Subcutaneous abdominal adipose tissue (tissue), 5 donors: ENCODE measurements around the gene GNAI1.
"Not testable (repeated sequence)": the region's sequence is repeated elsewhere in the genome, so short reads cannot be mapped to it uniquely, and the experiment has no call there.

ENCODE experiments used
- H3K27ac ChIP-seq: one replicate; pipeline ENCODE4 v1.7.0; 2013; ENCODE audit warnings: low read depth, mild to moderate bottlenecking, inconsistent platforms, low read length, moderate library complexity
- H3K27me3 ChIP-seq, 5 donors: one replicate each; pipeline ENCODE4 v1.7.0; 2013; ENCODE audit warnings: low read length in 5 of 5, inconsistent platforms in 1 of 5; ENCODE audit not compliant: control insufficient read depth in 5 of 5, insufficient read depth in 4 of 5
- H3K36me3 ChIP-seq, 5 donors: one replicate each; pipeline ENCODE4 v1.7.0; 2013; ENCODE audit warnings: low read length in 5 of 5; ENCODE audit not compliant: control insufficient read depth in 5 of 5, insufficient read depth in 5 of 5
- H3K4me1 ChIP-seq, 5 donors: one replicate each; pipeline ENCODE4 v1.7.0; 2013; ENCODE audit warnings: low read length in 5 of 5, mild to moderate bottlenecking in 3 of 5, moderate library complexity in 1 of 5; ENCODE audit not compliant: control insufficient read depth in 5 of 5, insufficient read depth in 5 of 5
- H3K4me3 ChIP-seq, 5 donors: one replicate each; pipeline ENCODE4 v1.7.0; 2013; ENCODE audit warnings: low read length in 5 of 5, low read depth in 1 of 5
- H3K9ac ChIP-seq, 5 donors: one replicate each; pipeline ENCODE4 v1.7.0; 2013; ENCODE audit warnings: low read length in 5 of 5, mild to moderate bottlenecking in 4 of 5, moderate library complexity in 3 of 5
- H3K9me3 ChIP-seq, 5 donors: one replicate each; pipeline ENCODE4 v1.7.0; 2013; ENCODE audit warnings: low read length in 5 of 5; ENCODE audit not compliant: control insufficient read depth in 5 of 5
- donor health status: healthy.
- donor health status: healthy.
- donor health status: healthy.
- donor health status: healthy.
- donor health status: healthy.

Gene GNAI1

DNA sequence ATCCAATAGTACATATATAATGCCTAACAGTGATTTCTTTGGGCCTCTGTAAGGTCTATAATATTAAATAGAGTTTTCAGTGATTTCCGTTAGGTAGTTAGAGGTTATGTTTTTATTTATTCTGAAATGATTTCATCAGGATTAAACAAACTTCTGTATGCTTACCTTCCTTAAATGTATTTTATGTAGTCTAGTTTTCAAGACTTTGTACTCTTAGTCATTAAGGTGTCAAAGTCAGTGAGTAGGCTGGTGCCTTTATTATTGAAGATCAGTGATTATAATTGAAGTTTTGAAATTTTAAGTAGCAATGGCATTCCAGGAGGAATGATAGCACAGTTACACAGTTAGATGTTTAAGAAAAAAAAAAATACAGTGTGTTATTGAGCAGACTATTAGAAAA, 20.7 kb downstream of the GNAI1 start:
- peaks cover 0 to 74% (median 59%) of the 10 kb centered on the region in 5 donors for H3K4me1 ChIP-seq
- peak overlapping the region; percentile 63 for H3K27ac ChIP-seq
- H3K9ac ChIP-seq, result no peak overlapping the region
- H3K36me3 ChIP-seq, result no peaks in the 10 kb centered on the region
- H3K9me3 ChIP-seq, result no peaks in the 10 kb centered on the region
- no peaks in the 10 kb centered on the region for H3K27me3 ChIP-seq
- H3K4me3 ChIP-seq, result no peak overlapping the region

DNA sequence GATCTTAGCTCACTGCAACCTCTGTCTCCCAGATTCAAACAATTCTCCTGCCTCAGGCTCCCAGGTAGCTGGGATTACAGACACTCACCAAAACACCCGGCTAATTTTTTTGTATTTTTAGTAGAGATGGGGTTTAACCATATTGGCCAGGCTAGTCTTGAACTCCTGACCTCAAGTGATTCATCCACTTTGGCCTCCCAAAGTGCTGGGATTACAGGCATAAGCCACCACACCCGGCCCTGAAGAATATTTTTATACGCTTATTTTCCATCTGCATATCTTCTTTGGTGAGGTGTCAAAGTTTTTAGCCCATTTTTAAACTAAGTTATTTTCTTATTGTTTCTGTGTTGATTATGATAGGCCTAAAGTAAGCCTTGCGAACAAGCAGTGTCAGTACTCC, 23.1 kb downstream of the GNAI1 start:
- H3K9ac ChIP-seq, H3K9me3 ChIP-seq, H3K36me3 ChIP-seq, H3K4me3 ChIP-seq, H3K27me3 ChIP-seq: not testable (repeated sequence)
- Histone ChIP-seq H3K27ac (peak overlapping the region; percentile 63), H3K4me1 (peaks cover 0 to 67% (median 52%) of the 10 kb centered on the region in 5 donors)

- H3K4me1 ChIP-seq, result peaks cover 0 to 54% (median 41%) of the 10 kb centered on the region in 5 donors
- H3K4me3 ChIP-seq, result no peak overlapping the region
- H3K36me3 ChIP-seq, result no peaks in the 10 kb centered on the region
Measured at GRCh38 chr7:80159802-80160201, 25.2 kb downstream of the GNAI1 start.

GRCh38 chr7:80161466-80161865, 26.8 kb downstream of the GNAI1 start:
- Histone ChIP-seq H3K4me1 (peaks cover 0 to 37% (median 33%) of the 10 kb centered on the region in 5 donors), H3K27me3 (no peaks in the 10 kb centered on the region), H3K27ac (no peak overlapping the region), H3K9me3 (no peaks in the 10 kb centered on the region), H3K36me3 (no peaks in the 10 kb centered on the region), H3K9ac (no peak overlapping the region), H3K4me3 (no peak overlapping the region)

More at GRCh38 chr7:80159802-80160201, 25.2 kb downstream of the GNAI1 start:
- H3K9ac ChIP-seq, result no peak overlapping the region
- H3K9me3 ChIP-seq, result no peaks in the 10 kb centered on the region
- H3K27me3 ChIP-seq, result no peaks in the 10 kb centered on the region
- H3K27ac ChIP-seq, result peak overlapping the region; percentile 3

GRCh38 chr7:80165177-80165576, 30.5 kb downstream of the GNAI1 start:
- Histone ChIP-seq H3K36me3 (no peaks in the 10 kb centered on the region), H3K27ac (no peak overlapping the region), H3K27me3 (no peaks in the 10 kb centered on the region), H3K9me3 (peaks cover 0 to 5% (median 0%) of the 10 kb centered on the region in 5 donors), H3K4me1 (peaks cover 0 to 19% (median 16%) of the 10 kb centered on the region in 5 donors), H3K9ac (no peak overlapping the region), H3K4me3 (no peak overlapping the region)

- H3K4me3 ChIP-seq, result no peak overlapping the region
- H3K9ac ChIP-seq, result no peak overlapping the region
- H3K4me1 ChIP-seq, result peaks cover 0 to 15% (median 9%) of the 10 kb centered on the region in 5 donors
- no peaks in the 10 kb centered on the region for H3K27me3 ChIP-seq
- H3K27ac ChIP-seq, result no peak overlapping the region
- H3K9me3 ChIP-seq, result peaks cover 0 to 5% (median 0%) of the 10 kb centered on the region in 5 donors
- no peaks in the 10 kb centered on the region for H3K36me3 ChIP-seq
Measured at GRCh38 chr7:80170445-80170844, 35.8 kb downstream of the GNAI1 start.

DNA sequence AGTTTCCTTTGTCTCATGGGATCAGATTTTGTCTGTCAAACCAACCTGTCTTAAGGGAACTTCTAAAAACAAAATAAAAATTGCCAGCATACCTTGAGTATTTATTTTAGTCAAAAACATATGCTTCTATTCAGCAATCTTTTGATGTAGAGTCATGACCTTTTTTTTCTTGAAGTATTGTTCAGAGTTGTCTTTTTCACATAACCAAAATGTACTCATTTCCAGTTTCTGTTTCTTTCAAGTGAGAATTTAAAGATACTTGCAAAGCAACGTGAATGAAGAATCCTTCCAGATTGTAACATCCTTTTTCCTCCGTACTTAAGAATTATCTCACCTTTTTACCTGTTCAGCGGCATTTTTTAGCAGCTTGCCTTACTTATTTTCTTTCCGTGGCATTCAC, 37.8 kb downstream of the GNAI1 start:
- Histone ChIP-seq H3K9me3 (peaks cover 0 to 7% (median 0%) of the 10 kb centered on the region in 5 donors), H3K27me3 (no peaks in the 10 kb centered on the region), H3K4me1 (peaks cover 0 to 11% (median 0%) of the 10 kb centered on the region in 5 donors), H3K4me3 (no peak overlapping the region), H3K27ac (no peak overlapping the region), H3K36me3 (no peaks in the 10 kb centered on the region), H3K9ac (no peak overlapping the region)

DNA sequence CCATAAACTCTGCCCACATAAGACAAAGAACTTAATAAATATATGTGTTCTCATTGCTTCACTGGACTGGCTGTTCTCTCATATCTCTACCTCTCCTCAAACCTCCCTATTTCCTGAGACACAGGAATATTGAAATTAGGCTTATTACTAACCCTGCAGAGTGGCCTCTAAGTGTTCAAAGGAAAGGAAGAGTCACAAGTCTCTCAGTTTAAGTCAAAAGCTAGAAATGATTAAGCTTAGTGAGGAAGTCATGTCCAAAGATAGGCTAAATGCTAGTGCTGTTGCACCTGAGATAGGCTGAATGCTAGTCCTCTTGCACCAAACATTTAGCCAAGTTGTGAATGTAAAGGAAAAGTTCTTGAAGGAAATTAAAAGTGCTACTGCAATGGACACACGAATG, 41.1 kb downstream of the GNAI1 start:
- Histone ChIP-seq H3K36me3 (no peaks in the 10 kb centered on the region), H3K27ac (no peak overlapping the region), H3K27me3 (no peaks in the 10 kb centered on the region), H3K9me3 (peaks cover 0 to 3% (median 0%) of the 10 kb centered on the region in 5 donors), H3K4me1 (peaks cover 0 to 29% (median 9%) of the 10 kb centered on the region in 5 donors), H3K9ac (no peak overlapping the region), H3K4me3 (no peak overlapping the region)

DNA sequence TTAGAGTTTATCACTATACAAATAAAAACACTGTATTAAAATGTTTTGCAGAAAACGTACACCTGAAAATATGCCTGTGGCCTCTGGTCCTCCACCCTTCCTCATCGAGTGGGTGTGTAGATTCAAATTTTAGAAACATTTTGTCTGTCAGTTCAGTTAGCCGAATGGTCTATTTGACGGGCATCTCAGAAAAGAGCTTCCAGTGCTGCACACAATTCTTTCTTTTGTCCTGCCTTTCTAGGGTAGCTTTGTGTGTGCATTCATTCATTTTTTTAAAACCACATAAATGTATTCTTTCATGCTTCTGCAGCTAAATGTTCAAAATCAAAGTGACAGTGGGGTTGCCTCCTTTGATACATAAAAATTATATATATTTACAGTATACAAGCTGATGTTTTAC, 46.8 kb downstream of the GNAI1 start:
- no peaks in the 10 kb centered on the region for H3K36me3 ChIP-seq
- H3K27ac ChIP-seq, result no peak overlapping the region
- no peak overlapping the region for H3K4me3 ChIP-seq
- peaks cover 0 to under 1% (median 0%) of the 10 kb centered on the region in 5 donors for H3K9me3 ChIP-seq
- no peak overlapping the region for H3K9ac ChIP-seq
- H3K4me1 ChIP-seq, result peaks cover 0 to 57% (median 24%) of the 10 kb centered on the region in 5 donors
- no peaks in the 10 kb centered on the region for H3K27me3 ChIP-seq

GRCh38 chr7:80182630-80183276, 48.1 kb downstream of the GNAI1 start:
- no peak overlapping the region for H3K4me3 ChIP-seq
- no peak overlapping the region for H3K9ac ChIP-seq
- no peaks in the 10 kb centered on the region for H3K27me3 ChIP-seq
- H3K36me3 ChIP-seq, result no peaks in the 10 kb centered on the region
- H3K4me1 ChIP-seq, result peaks cover 0 to 65% (median 34%) of the 10 kb centered on the region in 5 donors
- H3K9me3 ChIP-seq, result no peaks in the 10 kb centered on the region
- no peak overlapping the region for H3K27ac ChIP-seq
